Activated CD4-positive, alpha-beta T cell treated with anti-CD3 and anti-CD28 coated beads, Interleukin-2, amount 10 ng/mL, durations not matched to agents 24 days and 14 days (primary cell): Measurements from ENCODE around the gene REEP5. TPM values are rescaled to one million over a fixed set of nuclear protein-coding genes. Genes with fewer than 3 reads are reported as not detected.
"Not testable (repeated sequence)": the region's sequence is repeated elsewhere in the genome, so short reads cannot be mapped to it uniquely, and the experiment has no call there.

Source experiments
- DNase-seq: peaks from one replicate; pipeline ENCODE4 v3.0.0; 2022
- H3K27ac Mint-ChIP-seq: one replicate; pipeline ENCODE4 v1.8.0; 2022; ENCODE audit warnings: mild to moderate bottlenecking, mixed read lengths
- H3K27me3 Mint-ChIP-seq: one replicate; pipeline ENCODE4 v1.8.0; 2022; ENCODE audit warnings: mixed read lengths
- H3K36me3 Mint-ChIP-seq: one replicate; pipeline ENCODE4 v1.8.0; 2022; ENCODE audit warnings: low read depth, mild to moderate bottlenecking, mixed read lengths
- H3K4me1 Mint-ChIP-seq: one replicate; pipeline ENCODE4 v1.8.0; 2021; ENCODE audit warnings: mixed read lengths
- H3K4me3 Mint-ChIP-seq: one replicate; pipeline ENCODE4 v1.8.0; 2022; ENCODE audit warnings: mild to moderate bottlenecking, moderate library complexity, mixed read lengths
- H3K9me3 Mint-ChIP-seq: one replicate; pipeline ENCODE4 v1.8.0; 2021; ENCODE audit warnings: mixed read lengths
- intact Hi-C: fragments of 100-400 bp; cut with micrococcal nuclease; formaldehyde crosslinking; loops from one replicate; pipeline ENCODE4 v1.15.1; 2023
- total RNA-seq: library from RNA; stranded (reverse); gene quantifications from 2 replicates; pipeline ENCODE4 v1.2.3, GENCODE V29; 2022

Gene REEP5
- total RNA-seq, 1 donor from 2014 or later: 75.3 TPM

- no peaks in the 10 kb centered on the region for H3K9me3 Mint-ChIP-seq
- no peak overlapping the region for H3K27ac Mint-ChIP-seq
- H3K4me1 Mint-ChIP-seq: peaks cover 17% of the 10 kb centered on the region
- H3K4me3 Mint-ChIP-seq: no peak overlapping the region
- intact Hi-C loops: no loop called here
- peaks cover 45% of the 10 kb centered on the region for H3K36me3 Mint-ChIP-seq
- no peaks in the 10 kb centered on the region for H3K27me3 Mint-ChIP-seq
- no peak for DNase-seq
Observed at GRCh38 chr5:112892776-112893175, 29.3 kb downstream of the REEP5 start.

GRCh38 chr5:112892066-112892465, 30.0 kb downstream of the REEP5 start:
- Mint-ChIP-seq H3K4me1 (peaks cover 23% of the 10 kb centered on the region), H3K36me3 (peaks cover 45% of the 10 kb centered on the region)
- intact Hi-C loops, H3K4me3 Mint-ChIP-seq, H3K9me3 Mint-ChIP-seq, H3K27ac Mint-ChIP-seq, DNase-seq, H3K27me3 Mint-ChIP-seq: not testable (repeated sequence)

DNA sequence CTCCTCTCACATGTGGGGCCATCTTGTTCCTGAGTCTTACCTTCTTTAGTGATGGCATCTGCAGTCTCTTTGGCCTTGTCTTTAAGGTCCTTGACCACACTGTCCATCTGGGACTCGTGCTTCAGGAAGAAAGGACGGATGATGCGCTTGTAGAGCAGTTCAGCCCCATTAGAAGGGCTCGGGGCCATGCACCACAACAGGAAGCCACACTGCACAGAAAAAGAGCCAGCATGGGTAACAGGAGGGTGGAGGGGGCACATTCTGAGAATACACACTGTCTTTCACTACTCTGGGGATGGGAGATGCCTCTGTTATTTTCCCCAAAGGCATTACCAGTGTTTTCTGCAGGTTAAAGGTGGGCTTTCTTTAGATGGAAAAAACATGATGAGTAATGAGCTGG, 35.1 kb downstream of the REEP5 start:
- Mint-ChIP-seq H3K27ac (peak overlapping the region; percentile 66), H3K4me3 (peak overlapping the region; percentile 56), H3K36me3 (peaks cover 47% of the 10 kb centered on the region), H3K27me3 (no peaks in the 10 kb centered on the region), H3K9me3 (no peaks in the 10 kb centered on the region), H3K4me1 (peaks cover 25% of the 10 kb centered on the region)
- peak; percentile 71 for DNase-seq
- intact Hi-C loops: no loop called here

- no peak overlapping the region for H3K27ac Mint-ChIP-seq
- H3K9me3 Mint-ChIP-seq: no peaks in the 10 kb centered on the region
- intact Hi-C loops: no loop called here
- no peak overlapping the region for H3K4me3 Mint-ChIP-seq
- H3K36me3 Mint-ChIP-seq: peaks cover 49% of the 10 kb centered on the region
- H3K27me3 Mint-ChIP-seq: no peaks in the 10 kb centered on the region
- H3K4me1 Mint-ChIP-seq: peaks cover 25% of the 10 kb centered on the region
- no peak for DNase-seq
Observed at GRCh38 chr5:112885001-112885400, 37.0 kb downstream of the REEP5 start.

DNA sequence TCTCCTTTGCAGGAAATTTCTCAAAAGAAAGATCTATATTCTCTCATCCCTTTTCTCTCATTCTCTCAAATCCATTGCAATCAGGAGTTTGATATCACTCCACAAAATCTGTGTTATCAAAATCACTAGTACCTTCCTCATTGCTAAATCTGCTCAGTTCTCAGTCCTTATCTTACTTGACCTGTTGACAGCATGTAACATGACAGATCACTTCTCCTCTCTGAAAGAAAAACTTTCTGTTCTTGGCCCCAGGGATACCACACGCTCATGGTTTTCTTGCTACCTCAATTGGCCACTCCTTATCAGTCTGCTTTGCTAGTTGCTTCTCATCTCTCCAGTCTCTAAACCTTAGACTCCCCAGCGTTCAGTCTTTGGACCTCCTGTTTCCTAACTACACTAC, 38.8 kb downstream of the REEP5 start:
- H3K27ac Mint-ChIP-seq: no peak overlapping the region
- no peak for DNase-seq
- H3K27me3 Mint-ChIP-seq: no peaks in the 10 kb centered on the region
- H3K4me3 Mint-ChIP-seq: no peak overlapping the region
- intact Hi-C loops: no loop called here
- H3K9me3 Mint-ChIP-seq: no peaks in the 10 kb centered on the region
- peaks cover 31% of the 10 kb centered on the region for H3K4me1 Mint-ChIP-seq
- peaks cover 49% of the 10 kb centered on the region for H3K36me3 Mint-ChIP-seq

DNA sequence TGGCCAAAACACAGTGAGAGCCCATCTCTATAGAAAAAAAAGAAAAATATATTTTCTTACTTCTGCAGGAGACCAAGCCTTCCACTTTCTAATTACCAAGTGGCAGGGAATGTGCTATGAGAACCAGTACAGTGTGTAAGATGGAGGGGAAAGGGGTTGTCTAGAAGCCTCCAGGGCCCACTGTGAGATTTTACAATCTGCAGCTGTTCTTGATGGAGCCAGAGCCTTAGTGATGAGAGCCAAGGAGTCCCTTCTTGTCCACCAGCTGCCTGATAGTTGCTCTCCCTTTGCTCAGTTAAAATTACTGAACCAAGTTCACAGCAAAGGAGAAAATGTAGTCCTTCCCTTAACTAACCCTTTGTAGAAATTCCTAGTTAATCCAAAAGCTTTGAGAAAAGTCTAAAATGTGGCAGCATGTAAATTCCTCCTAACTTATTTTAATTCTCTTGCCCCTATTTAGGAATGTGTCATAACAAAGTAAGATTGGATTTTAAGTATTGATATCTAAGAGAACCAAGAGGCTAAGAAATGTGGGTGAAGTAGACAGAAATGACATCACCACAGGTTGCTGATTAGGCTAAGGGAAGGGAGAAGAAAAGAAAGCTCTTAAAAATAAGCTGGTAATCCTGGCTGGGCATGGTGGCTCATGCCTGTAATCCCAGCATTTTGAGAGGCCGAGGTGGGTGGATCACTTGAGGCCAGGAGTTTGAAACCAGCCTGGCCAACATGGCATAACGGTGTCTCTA, 41.6 kb downstream of the REEP5 start:
- H3K27me3 Mint-ChIP-seq: no peaks in the 10 kb centered on the region
- H3K4me1 Mint-ChIP-seq: peaks cover 27% of the 10 kb centered on the region
- intact Hi-C loops: no loop called here
- H3K9me3 Mint-ChIP-seq: no peaks in the 10 kb centered on the region
- peaks cover 42% of the 10 kb centered on the region for H3K36me3 Mint-ChIP-seq
- peak overlapping the region; percentile 48 for H3K27ac Mint-ChIP-seq
- H3K4me3 Mint-ChIP-seq: no peak overlapping the region
- DNase-seq: no peak

GRCh38 chr5:112878760-112879159, 43.3 kb downstream of the REEP5 start:
- DNase-seq: peak; percentile 88
- Mint-ChIP-seq H3K27ac (peak overlapping the region; percentile 68), H3K4me1 (peaks cover 33% of the 10 kb centered on the region), H3K27me3 (no peaks in the 10 kb centered on the region), H3K9me3 (no peaks in the 10 kb centered on the region), H3K36me3 (peaks cover 41% of the 10 kb centered on the region), H3K4me3 (peak overlapping the region; percentile 57)
- intact Hi-C loops: loop anchor here (2.0 to 5.0 kb wide), 4 partner anchors 18 to 99 kb away; partner anchors contain the start of genes DCP2, REEP5 and SRP19

DNA sequence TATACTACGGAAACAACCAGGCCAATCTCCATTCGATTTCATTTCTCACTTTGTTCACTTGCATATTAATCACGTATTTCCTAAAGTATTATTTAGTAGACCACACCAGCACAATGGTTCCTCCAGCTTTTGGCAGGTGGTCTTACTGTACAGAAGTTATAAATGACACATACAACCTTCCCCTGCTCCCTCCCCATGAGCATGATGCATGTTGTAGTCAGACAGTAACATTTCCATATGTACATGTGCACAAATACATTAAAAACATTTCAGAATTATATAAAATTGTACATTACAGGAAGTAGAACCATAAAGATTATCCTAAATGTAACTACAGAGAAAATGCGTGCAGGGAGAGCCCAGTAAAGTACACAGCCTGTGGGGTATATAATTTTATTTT, 43.9 kb downstream of the REEP5 start:
- peaks cover 36% of the 10 kb centered on the region for H3K4me1 Mint-ChIP-seq
- no peaks in the 10 kb centered on the region for H3K27me3 Mint-ChIP-seq
- H3K4me3 Mint-ChIP-seq: peak overlapping the region; percentile 34
- no peak for DNase-seq
- intact Hi-C loops: loop anchor here (2.0 to 5.0 kb wide), 4 partner anchors 17 to 99 kb away; partner anchors contain the start of genes DCP2, REEP5 and SRP19
- peak overlapping the region; percentile 46 for H3K27ac Mint-ChIP-seq
- H3K36me3 Mint-ChIP-seq: peaks cover 45% of the 10 kb centered on the region
- H3K9me3 Mint-ChIP-seq: no peaks in the 10 kb centered on the region

DNA sequence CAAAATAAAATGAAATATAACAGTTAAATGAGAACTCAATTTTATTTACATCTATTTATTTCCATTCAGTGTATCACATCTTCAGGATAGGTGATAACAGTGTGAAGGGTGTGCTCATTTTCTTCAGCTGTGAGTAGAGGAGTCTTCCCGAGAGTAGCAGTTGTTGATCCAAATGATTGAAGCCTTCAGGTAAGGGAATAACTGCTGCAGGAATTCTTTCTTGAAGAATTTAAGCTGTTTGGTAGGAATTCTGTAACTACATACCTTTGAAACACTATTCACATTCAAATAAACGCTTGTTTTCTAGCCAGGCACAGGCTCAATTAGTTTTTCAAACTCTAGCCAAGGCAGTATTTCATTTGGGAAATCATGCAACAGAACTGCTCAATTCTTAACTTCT, 45.7 kb downstream of the REEP5 start:
- H3K4me3 Mint-ChIP-seq: no peak overlapping the region
- no peaks in the 10 kb centered on the region for H3K9me3 Mint-ChIP-seq
- peaks cover 57% of the 10 kb centered on the region for H3K36me3 Mint-ChIP-seq
- no peak overlapping the region for H3K27ac Mint-ChIP-seq
- H3K4me1 Mint-ChIP-seq: peaks cover 41% of the 10 kb centered on the region
- H3K27me3 Mint-ChIP-seq: no peaks in the 10 kb centered on the region
- DNase-seq: no peak
- intact Hi-C loops: loop anchor here (5.0 kb wide), 1 partner anchor 101 kb away; the partner anchor contains the start of gene DCP2

GRCh38 chr5:112870966-112871365, 51.1 kb downstream of the REEP5 start:
- intact Hi-C loops: no loop called here
- Mint-ChIP-seq H3K9me3 (no peaks in the 10 kb centered on the region), H3K36me3 (peaks cover 71% of the 10 kb centered on the region), H3K4me3 (no peak overlapping the region), H3K27ac (no peak overlapping the region), H3K27me3 (no peaks in the 10 kb centered on the region), H3K4me1 (peaks cover 43% of the 10 kb centered on the region)
- DNase-seq: no peak

- H3K27ac Mint-ChIP-seq: no peak overlapping the region
- peaks cover 43% of the 10 kb centered on the region for H3K4me1 Mint-ChIP-seq
- peaks cover 70% of the 10 kb centered on the region for H3K36me3 Mint-ChIP-seq
- no peaks in the 10 kb centered on the region for H3K27me3 Mint-ChIP-seq
- no peaks in the 10 kb centered on the region for H3K9me3 Mint-ChIP-seq
- intact Hi-C loops: no loop called here
- H3K4me3 Mint-ChIP-seq: no peak overlapping the region
- peak; percentile 76 for DNase-seq
Observed at GRCh38 chr5:112869948-112870347, 52.1 kb downstream of the REEP5 start.

GRCh38 chr5:112867411-112867810, 54.6 kb downstream of the REEP5 start:
- H3K4me3 Mint-ChIP-seq: no peak overlapping the region
- peaks cover 72% of the 10 kb centered on the region for H3K36me3 Mint-ChIP-seq
- no peak for DNase-seq
- peak overlapping the region; percentile 73 for H3K27ac Mint-ChIP-seq
- H3K4me1 Mint-ChIP-seq: peaks cover 44% of the 10 kb centered on the region
- H3K27me3 Mint-ChIP-seq: no peaks in the 10 kb centered on the region
- H3K9me3 Mint-ChIP-seq: no peaks in the 10 kb centered on the region
- intact Hi-C loops: no loop called here

DNA sequence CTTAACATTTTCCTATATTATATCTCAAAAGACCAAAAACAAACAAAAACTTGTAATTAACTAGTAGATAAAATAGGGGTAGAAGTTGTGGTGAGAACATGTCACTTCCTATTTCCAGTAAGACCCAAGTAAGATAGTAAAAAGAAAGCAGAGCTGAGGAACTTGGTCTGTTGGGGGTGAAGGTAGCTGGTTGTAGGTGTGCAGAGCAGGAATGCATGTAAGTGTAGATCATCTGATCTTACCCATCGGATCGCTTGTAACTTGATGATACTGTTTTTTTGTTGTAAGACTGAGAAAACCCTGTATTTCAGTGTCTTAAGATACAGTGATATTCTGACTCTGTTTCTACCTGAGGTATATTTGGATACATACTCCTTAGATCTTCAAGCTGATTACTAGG, 55.3 kb downstream of the REEP5 start:
- H3K9me3 Mint-ChIP-seq: no peaks in the 10 kb centered on the region
- DNase-seq: peak; percentile 53
- H3K27ac Mint-ChIP-seq: peak overlapping the region; percentile 42
- H3K36me3 Mint-ChIP-seq: peaks cover 70% of the 10 kb centered on the region
- no peaks in the 10 kb centered on the region for H3K27me3 Mint-ChIP-seq
- intact Hi-C loops: no loop called here
- peak overlapping the region; percentile 12 for H3K4me3 Mint-ChIP-seq
- peaks cover 47% of the 10 kb centered on the region for H3K4me1 Mint-ChIP-seq

DNA sequence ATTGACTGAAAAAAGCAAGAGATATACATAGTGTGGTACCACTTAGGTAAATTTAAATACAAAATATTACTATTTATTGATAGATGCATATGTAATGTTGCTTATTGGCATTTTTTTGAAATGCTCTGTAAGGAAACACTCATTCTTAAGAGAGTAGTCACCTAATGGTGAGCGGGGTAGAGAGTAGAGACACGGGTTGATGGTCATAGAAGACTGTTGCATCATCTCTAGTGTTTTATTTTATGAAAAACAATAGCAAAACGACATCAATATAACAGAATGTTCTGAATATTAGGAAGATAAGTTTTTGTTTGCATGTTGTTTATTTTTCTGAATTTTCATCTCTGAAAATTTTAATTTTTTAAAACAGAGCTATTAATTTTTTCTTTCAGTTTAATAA, 56.9 kb downstream of the REEP5 start:
- Mint-ChIP-seq H3K27ac (no peak overlapping the region), H3K27me3 (no peaks in the 10 kb centered on the region), H3K36me3 (peaks cover 63% of the 10 kb centered on the region), H3K4me1 (peaks cover 40% of the 10 kb centered on the region), H3K4me3 (no peak overlapping the region), H3K9me3 (no peaks in the 10 kb centered on the region)
- intact Hi-C loops: no loop called here
- no peak for DNase-seq
